MCF 10A (cell line): Measurements from ENCODE around the gene DBI. TPM values are rescaled to one million over a fixed set of nuclear protein-coding genes. Genes with fewer than 3 reads are reported as not detected.

Experiments
- BruUV-seq: library from RNA; stranded (reverse); fragments of 400-500 nt; replicated peaks from 2 replicates; lab custom pipeline; 2021; lab: Mats Ljungman, UMichigan
- CTCF ChIA-PET: fragments of 300-600 bp; sonication (Branson Sonifier 250); formaldehyde crosslinking; extraction: SDS; loops from one replicate; lab custom pipeline; 2021; ENCODE audit warnings: antibody characterized with exemption, inconsistent platforms; lab: Yijun Ruan, JAX
- POLR2A ChIA-PET: fragments of 300-600, 350-650 bp; sonication (Branson Sonifier 250); formaldehyde crosslinking; extraction: SDS; loops from one replicate; lab custom pipeline; 2020; ENCODE audit warnings: antibody characterized with exemption, inconsistent platforms; lab: Yijun Ruan, JAX
- DNase-seq: peaks from one replicate; pipeline ENCODE4 v3.0.0-alpha.2; 2018; ENCODE audit not compliant: unreplicated experiment
- H3K27ac Mint-ChIP-seq: one replicate; pipeline ENCODE4 v1.8.0; 2022; ENCODE audit warnings: mild to moderate bottlenecking, low read depth, mixed read lengths; ENCODE audit not compliant: unreplicated experiment
- H3K27me3 Mint-ChIP-seq: one replicate; pipeline ENCODE4 v1.8.0; 2022; ENCODE audit warnings: mixed read lengths; ENCODE audit not compliant: insufficient read depth, unreplicated experiment
- H3K36me3 Mint-ChIP-seq: one replicate; pipeline ENCODE4 v1.8.0; 2022; ENCODE audit warnings: mild to moderate bottlenecking, moderate library complexity, mixed read lengths; ENCODE audit not compliant: insufficient read depth, unreplicated experiment
- H3K4me1 Mint-ChIP-seq: one replicate; pipeline ENCODE4 v1.8.0; 2022; ENCODE audit warnings: mixed read lengths; ENCODE audit not compliant: insufficient read depth, unreplicated experiment
- H3K4me3 Mint-ChIP-seq: one replicate; pipeline ENCODE4 v1.8.0; 2022; ENCODE audit warnings: mild to moderate bottlenecking, moderate library complexity, mixed read lengths; ENCODE audit not compliant: unreplicated experiment
- H3K9me3 Mint-ChIP-seq: one replicate; pipeline ENCODE4 v1.8.0; 2022; ENCODE audit warnings: mixed read lengths; ENCODE audit not compliant: unreplicated experiment
- CTCF ChIP-seq: fragments of 200-600 bp; IDR thresholded peaks from one replicate; pipeline ENCODE4 v1.8.0; 2022; ENCODE audit warnings: antibody characterized with exemption, mild to moderate bottlenecking; ENCODE audit not compliant: unreplicated experiment
- intact Hi-C: fragments of 100-400 bp; cut with micrococcal nuclease; formaldehyde crosslinking; loops from 2 replicates; pipeline ENCODE4 v1.14.1; 2022
- total RNA-seq: library from RNA; stranded (reverse); gene quantifications from 2 replicates; pipeline ENCODE4 v1.2.3, GENCODE V29; 2022

The DBI gene
- total RNA-seq, 1 experiment from 2014 or later = 104 TPM

GRCh38 chr2:119384971-119385370 lies 18.2 kb downstream of the DBI start:
- POLR2A ChIA-PET = interaction anchor here (0.5 to 1.5 kb wide), 2 partner anchors 18 to 54 kb away, joined by 3 to 4 read pairs; partner anchors contain the start of genes C2orf76 and DBI
- CTCF ChIA-PET = interaction anchor here (0.6 to 1.2 kb wide), 3 partner anchors 12 to 504 kb away, joined by 3 to 4 read pairs (median 4); no protein-coding TSS in a partner anchor
- Mint-ChIP-seq H3K4me1 (peaks cover 17% of the 10 kb centered on the region), H3K27me3 (no peaks in the 10 kb centered on the region), H3K27ac (no peak overlapping the region), H3K4me3 (no peak overlapping the region), H3K36me3 (no peaks in the 10 kb centered on the region), H3K9me3 (no peaks in the 10 kb centered on the region)
- DNase-seq = no peak
- TF ChIP-seq CTCF = no peak
- intact Hi-C loops = no loop called here
- no TSS peak for BruUV-seq

- ChIA-PET POLR2A (interaction anchor here (1.5 kb wide), 1 partner anchor 19 kb away, joined by 4 read pairs; the partner anchor contains the start of genes C2orf76 and DBI), CTCF (interaction anchor here (0.6 to 1.2 kb wide), 3 partner anchors 13 to 505 kb away, joined by 3 to 4 read pairs (median 4); no protein-coding TSS in a partner anchor)
- no peaks in the 10 kb centered on the region for H3K36me3 Mint-ChIP-seq
- no peaks in the 10 kb centered on the region for H3K27me3 Mint-ChIP-seq
- H3K9me3 Mint-ChIP-seq = no peaks in the 10 kb centered on the region
- TF ChIP-seq CTCF = no peak
- BruUV-seq = no TSS peak
- no peak overlapping the region for H3K4me3 Mint-ChIP-seq
- intact Hi-C loops = no loop called here
- DNase-seq = no peak
- peaks cover 18% of the 10 kb centered on the region for H3K4me1 Mint-ChIP-seq
- H3K27ac Mint-ChIP-seq = no peak overlapping the region
Measured at GRCh38 chr2:119385466-119385865, 18.7 kb downstream of the DBI start.

GRCh38 chr2:119387381-119388129 lies 20.8 kb downstream of the DBI start:
- Mint-ChIP-seq H3K27me3 (no peaks in the 10 kb centered on the region), H3K9me3 (no peaks in the 10 kb centered on the region), H3K36me3 (no peaks in the 10 kb centered on the region), H3K27ac (peak overlapping the region; percentile 80), H3K4me3 (peak overlapping the region; percentile 20), H3K4me1 (peaks cover 18% of the 10 kb centered on the region)
- peak; percentile 86 for DNase-seq
- BruUV-seq = no TSS peak
- peak; percentile 13 for TF ChIP-seq CTCF
- ChIA-PET POLR2A (interaction anchor here (0.7 to 1.5 kb wide), 7 partner anchors 11 to 722 kb away, joined by 3 to 7 read pairs (median 4); partner anchors contain the start of genes C2orf76 and DBI), CTCF (interaction anchor here (0.6 to 1.3 kb wide), 9 partner anchors 10 to 1117 kb away, joined by 3 to 7 read pairs (median 4); no protein-coding TSS in a partner anchor)
- intact Hi-C loops = no loop called here

GRCh38 chr2:119389615-119390306 lies 23.0 kb downstream of the DBI start:
- Mint-ChIP-seq H3K27me3 (no peaks in the 10 kb centered on the region), H3K4me3 (no peak overlapping the region), H3K4me1 (peaks cover 18% of the 10 kb centered on the region), H3K27ac (no peak overlapping the region), H3K9me3 (no peaks in the 10 kb centered on the region), H3K36me3 (no peaks in the 10 kb centered on the region)
- peak; percentile 75 for DNase-seq
- intact Hi-C loops = no loop called here
- no peak for TF ChIP-seq CTCF
- no TSS peak for BruUV-seq
- POLR2A ChIA-PET = interaction anchor here (1.2 kb wide), 1 partner anchor 51 kb away, joined by 3 read pairs; no protein-coding TSS in a partner anchor
- CTCF ChIA-PET = interaction anchor here (0.6 to 2.4 kb wide), 11 partner anchors 16 to 776 kb away, joined by 3 to 9 read pairs (median 3); no protein-coding TSS in a partner anchor
